ENCODE data around the gene CAMTA1.
"Not testable (repeated sequence)": the region's sequence is repeated elsewhere in the genome, so short reads cannot be mapped to it uniquely, and the experiment has no call there.

The CAMTA1 gene

DNA sequence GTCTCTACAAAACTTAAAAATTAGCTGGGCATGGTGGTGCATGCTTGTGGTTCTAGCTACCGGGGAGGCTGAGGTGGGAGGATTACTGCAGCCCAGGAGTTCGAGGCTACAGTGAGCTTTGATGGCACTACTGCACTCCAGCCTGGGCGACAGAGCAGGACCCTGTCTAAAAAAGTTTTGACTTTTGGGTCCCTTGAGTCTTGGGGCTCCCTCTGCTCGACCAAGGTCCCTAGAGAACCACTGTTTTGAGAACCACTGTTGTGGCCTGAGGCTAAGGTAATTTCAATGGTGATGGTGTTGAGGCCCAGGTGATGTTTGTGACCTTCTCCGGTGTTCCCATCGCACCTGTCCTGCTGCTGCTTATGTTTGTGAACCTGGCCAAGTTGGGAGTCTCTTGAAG is 3.1 kb upstream of the CAMTA1 start:
- no peak for DNase-seq

DNA sequence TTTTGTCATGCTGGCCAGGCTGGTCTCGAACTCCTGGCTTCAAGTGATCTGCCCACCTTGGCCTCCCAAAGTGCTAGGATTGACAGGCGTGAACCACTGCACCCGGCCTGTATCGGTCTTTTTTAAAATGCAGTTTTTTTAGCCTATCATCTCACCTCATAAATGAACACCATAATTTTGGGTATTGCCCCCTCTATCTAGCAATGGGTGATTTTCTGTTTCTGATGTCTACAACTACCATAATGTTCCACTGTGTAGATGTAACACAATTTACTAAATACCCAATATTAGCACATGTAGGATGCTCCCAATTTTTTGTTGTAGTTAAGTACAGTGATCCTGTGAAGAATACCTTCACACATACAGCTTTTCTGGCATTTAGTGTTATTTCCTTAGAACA is 2.0 kb upstream of the CAMTA1 start:
- DNase-seq = no peak

DNA sequence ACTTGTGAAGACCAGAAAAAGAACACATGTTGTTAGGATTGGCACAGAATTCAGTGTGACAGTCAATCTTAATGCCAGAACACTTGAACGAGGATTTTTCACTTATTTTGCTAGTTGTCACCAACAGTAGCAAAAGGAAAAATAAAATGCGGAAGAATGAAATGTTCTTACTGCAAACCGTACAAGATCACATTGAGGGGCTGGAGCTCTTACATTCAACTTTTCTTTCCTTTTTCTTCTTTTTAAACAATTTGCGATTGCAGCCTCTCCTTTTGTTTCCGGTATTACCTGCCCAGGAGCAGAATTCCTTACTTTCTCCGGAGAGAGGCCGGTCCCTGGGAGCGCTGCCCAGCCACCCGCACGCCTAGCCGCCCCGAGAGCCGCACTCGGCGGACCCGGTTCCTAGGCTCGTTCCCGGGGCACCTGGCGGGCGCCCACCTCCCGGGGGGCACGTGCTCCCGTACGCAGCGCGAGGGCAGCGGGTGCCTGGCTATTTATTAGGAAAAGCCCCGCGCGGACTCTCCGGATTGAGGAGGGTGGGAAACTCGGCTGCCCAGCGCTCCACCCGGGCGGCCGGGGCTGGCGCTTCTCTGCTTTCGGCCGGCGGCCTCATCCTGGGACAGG is 1.2 kb upstream of the CAMTA1 start:
- DNase-seq = no peak

DNA sequence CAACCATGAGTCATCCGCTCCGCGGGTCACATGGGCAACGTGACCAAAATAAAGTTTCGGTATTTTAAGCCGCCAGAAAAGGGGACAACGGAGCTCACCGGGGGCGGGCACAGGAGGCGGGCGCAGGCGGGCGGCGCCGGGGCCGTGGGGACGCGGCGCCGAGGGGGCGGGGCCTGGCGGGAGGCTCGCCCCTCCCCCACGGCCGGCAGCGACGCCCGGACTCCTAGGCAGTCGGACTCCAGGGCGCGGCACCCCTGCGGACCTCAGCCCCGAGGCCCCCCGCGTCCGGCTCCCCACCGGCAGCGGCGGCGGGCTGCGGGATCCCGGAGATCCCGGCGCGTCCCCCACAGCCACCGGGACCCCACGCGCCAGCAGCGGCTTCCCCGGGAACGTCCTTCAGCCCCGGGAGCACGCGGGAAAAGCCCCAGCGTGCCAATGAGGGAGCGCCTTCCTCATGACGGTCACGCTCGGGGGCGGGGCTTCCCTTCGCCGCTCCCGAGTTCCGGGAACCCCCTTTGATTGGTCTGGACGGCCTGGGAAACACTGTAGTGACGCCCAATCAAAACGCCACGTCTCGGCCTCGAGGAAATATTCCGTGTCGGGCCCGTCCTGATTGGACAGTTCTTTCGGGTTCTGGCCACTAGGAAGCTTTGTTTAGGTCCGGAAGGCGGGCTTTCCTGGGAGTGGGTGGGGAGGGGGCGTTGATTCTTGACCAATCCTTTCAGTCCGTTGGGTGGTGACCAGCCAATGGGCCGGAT is 515 bp upstream of the CAMTA1 start:
- peak; percentile 100 for DNase-seq

DNA sequence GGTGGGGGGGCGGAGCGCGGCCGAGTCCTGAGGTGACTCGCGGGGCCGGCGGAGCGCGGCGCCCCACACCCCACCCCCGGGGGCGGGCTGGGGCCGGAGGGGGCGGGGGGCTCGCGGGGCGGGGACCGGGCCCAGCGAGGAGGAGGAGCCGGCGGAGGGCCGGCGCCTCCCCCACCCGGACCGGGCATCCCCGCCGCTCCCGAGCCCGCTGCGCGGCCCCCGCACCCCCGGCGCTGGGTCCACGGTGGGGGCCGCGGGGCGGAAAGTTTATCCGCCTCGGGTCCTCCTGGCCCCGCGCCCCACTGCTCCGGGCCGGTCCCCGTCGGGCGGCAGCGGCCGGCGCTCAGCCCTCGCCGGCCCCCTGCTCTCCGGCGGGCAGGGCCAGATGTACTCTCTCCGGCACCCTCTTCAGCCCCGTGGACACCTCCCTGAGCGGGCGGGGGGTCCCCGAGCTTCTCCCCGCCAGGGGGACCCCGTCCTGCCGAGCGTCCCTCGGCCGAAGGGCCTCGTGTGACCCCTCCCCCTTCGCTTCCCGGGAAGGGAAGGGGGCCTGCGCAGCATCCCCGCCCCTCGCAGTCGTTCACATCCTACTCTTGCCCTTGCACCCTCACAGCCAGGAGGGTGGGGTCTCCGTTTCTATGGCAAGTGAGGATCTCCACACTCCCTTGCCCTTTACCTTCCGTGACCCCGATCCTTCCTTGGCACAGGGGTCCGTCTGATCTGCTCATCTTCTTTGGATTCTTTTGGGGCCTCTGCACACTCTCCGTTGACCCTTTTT is 663 bp downstream of the CAMTA1 start:
- no peak for DNase-seq

DNA sequence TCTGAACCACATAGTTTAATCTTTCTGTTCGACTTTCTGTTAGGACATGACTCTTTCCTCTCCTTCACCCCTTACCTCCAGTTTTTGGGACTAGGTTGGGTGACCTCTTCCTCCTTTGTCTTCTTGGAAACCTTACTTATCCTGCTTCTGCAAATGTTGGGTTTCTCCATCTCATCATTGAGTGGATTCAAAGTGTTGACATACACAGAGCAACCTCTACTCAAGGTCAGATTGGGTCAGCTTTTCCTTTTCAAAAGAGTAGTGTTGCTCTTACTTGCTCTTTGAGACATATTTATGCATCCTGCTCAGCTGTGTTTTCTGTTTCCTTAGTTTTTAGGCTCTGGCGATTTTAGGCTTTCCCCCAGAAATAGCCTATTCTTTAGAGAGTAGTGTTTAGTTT is 3.7 kb downstream of the CAMTA1 start:
- no peak for DNase-seq

DNA sequence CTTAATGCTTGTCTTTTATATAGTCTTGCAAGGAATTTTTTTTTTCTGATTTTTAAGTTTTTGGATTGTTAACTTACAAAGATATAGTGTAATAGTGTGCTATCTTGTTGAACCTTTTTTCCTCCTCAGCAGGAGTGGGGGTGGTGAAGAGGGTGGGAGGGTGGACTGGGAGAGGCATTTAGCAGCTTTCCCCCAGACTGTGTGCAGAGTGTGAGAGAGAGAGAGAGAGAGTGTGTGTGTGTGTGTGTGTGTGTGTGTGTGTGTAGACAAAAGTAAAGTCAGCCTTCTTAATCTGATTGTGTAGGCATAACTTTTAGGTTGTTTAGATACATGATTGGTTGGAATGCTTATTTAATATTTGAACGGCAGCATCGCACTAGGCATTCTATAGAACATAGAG is 4.9 kb downstream of the CAMTA1 start:
- no peak for DNase-seq

DNA sequence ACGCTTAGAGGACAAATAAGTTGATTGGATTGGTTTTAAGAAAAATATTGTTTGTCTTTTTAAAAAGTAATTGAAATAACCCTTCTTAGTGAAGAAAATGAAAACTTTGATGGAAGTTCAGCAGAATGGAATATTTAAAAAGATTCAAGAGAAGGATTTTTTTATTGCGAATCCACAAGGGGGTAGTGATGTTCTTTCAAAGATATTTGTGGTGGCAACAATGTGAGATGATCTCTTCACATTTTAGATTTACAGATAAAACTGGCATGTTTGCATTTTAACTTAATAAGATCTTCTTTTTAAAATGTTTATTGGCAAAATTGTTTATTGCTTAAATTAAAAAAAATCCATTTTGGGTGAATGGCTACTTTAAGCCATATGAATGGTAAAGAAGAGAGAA is 8.9 kb downstream of the CAMTA1 start:
- peak; percentile 15 for DNase-seq

DNA sequence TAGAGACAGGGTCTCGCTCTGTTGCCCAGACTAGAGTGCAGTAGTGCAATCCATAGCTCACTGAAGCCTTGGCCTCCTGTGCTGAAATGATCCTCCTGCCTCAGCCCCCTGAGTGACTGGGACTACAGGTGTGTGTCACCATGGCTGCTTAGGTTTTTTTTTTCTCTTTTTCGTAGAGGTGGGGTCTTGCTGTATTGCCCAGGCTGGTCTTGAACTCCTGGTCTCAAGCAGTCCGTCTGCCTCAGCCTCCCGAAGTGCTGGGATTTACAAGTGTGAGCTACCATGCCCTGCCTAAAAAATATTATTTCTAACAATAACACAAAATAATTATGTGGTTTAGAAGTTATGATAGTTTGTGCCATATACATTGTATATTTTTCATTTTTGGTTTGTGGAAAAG is 9.9 kb downstream of the CAMTA1 start:
- no peak for DNase-seq

DNA sequence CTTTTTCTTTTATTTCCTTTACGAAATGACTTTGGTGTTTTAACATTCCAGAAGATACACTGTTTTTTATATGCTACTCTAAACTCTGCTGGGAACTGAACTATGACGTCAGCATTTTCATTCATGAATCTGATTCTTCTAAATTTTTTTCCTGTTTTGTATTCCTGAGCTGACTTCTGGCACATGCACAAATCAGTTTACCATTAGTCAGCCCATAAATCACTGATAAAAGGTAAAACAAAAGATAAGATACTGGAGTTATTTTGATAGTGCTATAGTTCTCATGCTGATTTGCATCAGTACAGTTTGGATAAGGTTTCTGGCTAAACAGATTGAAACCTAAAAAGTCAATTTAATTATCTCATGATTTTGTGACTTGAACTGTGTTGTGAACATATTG is 10.4 kb downstream of the CAMTA1 start:
- no peak for DNase-seq

DNA sequence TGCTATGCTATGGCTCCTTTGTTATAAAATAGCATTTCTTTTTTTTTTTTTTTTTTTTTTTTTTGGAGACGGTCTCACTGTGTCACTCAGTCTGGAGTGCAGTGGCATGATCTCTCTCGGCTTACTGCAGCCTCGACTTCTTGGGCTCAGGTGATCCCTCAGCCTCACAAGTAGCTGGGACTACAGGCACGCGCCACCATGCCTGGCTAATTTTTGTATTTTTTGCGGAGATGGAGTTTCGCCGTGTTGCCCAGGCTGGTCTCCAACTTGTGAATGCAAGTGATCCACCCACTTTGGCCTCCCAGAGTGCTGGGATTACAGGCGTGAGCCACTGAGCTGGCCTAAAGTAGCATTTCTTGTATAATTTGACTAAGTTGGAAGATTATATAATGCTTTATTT is 10.8 kb downstream of the CAMTA1 start:
- no peak for DNase-seq

DNA sequence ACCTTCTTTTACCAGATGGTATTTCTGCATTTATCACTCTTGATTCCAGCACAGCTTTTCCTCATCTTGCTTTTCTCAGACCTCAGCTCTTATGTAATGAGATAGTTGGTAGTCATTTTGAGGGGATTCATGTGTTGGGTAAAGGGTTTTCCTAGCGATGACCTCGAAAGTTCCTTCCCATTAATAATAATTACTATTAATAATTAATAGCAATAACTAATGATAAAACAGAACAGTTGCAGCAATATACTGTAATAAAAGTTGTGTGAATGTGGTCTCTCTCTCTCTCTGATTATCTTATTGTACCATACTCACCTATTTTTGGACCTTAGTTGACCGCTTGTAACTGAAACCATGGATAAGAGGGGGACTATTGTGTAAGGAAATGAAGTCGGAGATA is 14.2 kb downstream of the CAMTA1 start:
- no peak for DNase-seq

DNA sequence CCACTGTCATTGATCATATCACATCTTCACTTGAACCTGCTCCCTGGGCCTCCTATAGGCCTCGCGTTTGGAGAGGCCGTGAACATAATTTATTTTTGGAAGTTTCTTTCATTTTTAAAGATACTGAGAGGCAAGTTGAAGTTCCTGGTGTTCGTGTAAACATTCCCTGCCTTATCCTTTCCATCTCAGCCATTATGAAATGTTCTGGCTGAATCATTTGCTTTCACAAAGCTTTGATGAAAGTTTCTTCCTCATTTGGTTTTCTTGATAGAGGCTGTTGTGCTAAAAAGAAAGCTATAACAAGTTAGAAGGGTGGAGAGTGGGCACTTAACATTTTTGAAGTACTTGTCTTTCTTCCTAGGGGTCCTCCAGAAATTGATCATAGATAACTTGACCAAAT is 15.5 kb downstream of the CAMTA1 start:
- no peak for DNase-seq

DNA sequence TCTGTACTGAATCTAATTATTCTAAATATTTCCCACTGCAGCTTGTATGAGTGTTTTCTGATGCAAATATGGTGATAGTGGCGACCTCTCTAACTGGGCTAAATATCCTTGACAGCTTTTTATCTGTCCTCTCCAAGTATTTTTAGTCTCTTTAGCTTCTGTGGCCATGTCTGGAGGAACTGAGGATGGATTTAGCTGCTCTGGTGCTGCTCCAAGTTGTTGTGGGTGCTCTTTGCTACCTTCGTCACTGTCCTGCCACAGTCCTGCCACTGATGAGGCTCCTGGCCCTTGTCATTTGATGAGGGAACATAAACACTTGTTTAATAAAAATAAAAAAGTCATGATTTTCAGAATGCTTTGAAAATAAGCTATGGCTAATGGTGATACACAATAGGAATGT is 15.9 kb downstream of the CAMTA1 start:
- DNase-seq = no peak

DNA sequence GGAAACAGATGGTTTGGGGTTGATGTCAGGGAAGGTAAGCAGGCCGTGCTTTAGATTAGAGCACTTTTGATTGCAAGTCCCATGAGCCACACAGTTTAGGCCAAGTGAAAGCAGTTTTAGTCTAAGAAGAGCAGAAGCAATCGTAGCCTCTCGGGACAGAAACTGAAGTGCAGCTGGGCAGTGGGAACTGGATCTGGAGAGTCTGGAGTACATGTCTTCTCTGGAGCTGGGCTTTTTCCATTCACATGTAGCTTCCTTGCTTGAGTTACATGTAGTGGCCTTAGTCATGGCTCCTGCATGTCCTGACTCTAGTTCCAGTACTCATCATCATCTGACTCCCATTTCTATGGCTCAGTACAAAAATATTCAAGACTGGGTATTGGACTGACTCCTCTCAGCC is 16.7 kb downstream of the CAMTA1 start:
- no peak for DNase-seq

DNA sequence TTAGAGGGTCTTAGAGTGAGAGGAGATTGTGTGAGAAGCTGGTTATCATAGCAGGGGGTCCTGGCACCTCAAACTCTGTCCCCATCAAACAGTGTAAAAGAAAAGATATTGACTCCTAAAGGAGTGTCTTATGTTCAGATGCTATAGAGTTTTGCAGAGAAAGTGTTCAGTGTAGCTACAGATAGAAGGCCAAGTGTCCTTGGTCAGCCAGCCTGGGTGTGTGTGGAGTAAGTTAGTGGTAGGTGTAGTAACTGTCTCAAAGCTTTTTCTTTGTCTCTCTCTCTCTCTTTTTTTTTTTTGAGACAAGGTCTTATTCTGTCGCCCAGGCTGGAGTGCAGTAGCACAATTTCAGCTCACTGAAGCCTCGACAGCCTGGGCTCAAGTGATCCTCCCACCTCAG is 17.2 kb downstream of the CAMTA1 start:
- DNase-seq = no peak

DNA sequence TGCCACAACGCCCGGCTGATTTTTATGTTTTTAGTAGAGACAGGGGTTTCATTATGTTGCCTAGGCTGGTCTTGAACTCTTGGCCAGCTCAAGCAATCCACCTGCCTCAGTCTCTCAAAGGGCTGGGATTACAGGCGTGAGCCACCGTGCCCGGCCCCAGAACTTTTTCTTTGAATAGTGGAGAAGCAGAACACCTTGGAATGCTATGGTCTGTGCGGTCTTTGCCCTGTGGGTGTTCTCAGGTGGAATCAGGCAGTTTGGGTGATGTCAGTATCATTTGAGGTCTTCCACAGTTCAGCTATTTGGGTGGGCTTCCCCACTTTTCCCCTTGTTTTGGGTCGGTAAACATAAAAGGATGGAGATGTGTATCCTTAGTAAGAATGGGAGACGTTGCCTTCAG is 17.6 kb downstream of the CAMTA1 start:
- DNase-seq = no peak

DNA sequence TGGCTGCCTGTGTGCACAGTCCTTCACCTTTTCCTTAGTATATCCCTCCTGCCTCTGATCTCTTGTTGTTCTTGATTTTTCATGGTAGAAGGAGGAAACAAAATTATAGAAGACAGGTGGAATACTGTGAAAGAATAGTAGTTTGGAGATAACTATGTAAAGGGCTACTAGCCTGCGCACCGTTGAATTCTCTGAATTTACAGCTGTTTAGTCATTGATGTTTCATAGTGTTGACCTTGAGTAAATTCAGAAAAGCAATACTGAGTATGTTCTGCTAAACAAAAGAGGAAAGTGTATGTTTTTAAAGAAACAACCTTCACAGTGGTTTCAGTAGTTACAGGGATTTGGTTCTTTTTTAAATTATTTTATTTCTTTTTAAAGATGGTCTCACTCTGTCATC is 18.1 kb downstream of the CAMTA1 start:
- DNase-seq = no peak

DNA sequence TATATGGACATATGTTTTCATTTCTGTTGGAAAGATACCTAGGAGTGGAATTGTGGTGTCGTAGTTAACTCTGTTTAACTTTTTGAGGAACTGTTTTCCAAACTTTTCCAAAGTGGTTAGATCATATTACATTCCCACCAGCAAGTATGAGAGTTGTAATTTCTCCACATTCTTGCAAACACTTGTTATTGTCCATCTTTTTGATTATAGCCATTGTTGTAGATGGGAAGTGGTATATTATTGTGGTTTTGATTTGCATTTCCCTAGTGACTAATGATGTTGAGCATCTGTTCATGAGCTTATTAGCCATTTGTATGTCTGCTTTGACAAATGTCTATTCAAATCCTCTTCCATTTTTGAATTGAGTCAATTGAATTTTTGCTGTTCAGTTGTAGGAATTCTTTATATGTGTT is 19.8 kb downstream of the CAMTA1 start:
- no peak for DNase-seq

DNA sequence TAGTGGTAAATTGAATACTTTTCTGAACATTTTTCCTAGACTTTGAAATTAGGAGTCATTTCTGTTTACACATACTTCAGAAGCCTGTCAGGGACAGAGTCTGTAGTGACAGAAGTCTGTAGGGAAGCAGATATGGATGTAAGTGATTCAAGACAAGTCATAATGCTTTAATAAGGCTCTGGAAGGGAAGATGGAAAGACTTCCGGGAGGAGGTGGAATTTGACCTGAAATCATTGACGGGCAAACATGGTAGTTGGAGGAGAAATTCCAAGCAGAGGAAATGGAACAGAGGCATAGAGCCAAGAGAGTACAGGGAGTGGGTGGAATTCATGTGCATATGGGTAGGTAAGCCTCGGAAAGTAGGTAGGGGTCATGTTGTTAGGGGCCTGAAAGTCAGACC is 22.5 kb downstream of the CAMTA1 start:
- DNase-seq = no peak

DNA sequence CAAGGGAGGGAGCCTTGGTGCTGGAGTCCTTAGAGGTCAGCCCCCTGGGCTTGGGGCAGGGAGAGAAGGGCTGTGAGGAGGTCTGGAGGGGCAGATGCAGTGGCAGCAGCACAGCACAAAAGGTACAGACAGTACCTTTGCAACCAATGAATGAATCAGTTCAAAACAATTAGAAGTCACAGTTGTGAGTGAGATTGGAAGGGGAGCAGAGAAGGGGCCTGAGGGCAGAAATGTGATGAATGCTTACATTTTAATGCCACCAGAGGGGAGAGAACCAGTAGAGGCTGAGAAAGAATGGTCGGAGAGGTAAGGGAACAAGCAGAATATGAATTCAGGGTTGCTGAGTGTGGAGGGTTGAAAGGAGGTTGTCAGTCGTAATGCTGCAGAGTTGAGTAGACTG is 24.2 kb downstream of the CAMTA1 start:
- no peak for DNase-seq

DNA sequence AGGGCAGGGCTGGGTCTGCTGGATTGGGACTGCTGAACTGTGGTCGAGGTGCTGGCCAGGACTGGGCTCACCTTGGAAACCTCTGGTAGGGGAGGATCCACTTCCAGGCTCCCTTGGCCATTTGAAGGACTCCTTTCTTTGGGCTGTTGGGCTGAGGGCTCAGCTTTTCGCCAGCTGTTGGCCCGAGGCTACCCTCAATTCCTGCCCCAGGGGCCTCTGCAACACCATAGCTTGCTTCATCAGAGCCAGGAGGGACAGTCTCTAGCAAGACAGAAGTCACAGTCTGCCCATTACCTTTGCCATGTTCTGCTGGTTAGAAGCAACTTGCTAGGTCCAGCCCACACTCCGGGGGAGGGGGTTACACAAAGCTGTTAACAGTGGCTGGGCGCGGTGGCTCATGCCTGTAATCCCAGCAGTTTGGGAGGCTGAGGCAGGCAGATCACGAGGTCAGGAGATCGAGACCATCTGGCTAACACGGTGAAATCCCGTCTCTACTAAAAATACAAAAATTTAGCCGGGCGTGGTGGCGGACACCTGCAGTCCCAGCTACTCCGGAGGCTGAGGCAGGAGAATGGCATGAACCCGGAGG is 25.0 kb downstream of the CAMTA1 start:
- not testable (repeated sequence) for DNase-seq

DNA sequence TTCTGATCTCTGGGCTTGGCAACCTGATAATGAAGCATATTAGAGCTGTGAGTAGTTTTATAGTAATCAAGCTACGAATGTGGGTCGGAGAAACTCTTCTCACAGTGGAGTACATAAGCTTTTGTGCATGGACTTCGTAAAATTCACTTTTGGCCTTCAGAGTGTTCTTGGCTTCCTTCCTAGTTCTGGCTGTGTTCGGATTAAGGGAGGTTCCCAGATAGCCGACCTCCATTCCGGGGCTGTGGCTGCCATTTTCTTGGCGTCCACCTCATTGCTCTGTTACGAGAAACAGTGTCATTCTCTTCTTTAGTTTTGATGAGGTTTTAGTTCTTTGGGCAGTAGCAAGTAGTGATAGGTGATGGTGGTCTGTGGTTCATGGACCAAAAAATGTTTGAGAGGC is 26.3 kb downstream of the CAMTA1 start:
- no peak for DNase-seq

DNA sequence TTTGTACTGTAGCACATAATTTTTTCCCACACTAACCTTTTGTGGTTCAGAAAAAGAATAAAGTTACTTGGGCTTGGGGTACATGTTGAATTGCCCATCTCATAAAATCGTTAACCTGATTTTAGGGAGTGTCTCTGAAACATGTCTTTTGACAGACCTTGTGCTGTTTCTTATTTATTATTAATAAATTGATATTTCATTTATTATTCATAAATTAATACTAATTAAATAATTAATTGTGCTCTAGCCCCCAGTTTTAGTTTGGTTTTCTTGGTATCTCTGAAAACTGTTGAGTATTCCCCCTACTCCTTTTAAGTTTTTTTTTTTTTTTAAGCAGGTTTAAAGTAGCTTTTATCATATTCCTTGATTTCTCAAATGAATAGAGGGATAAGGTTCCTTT is 27.9 kb downstream of the CAMTA1 start:
- DNase-seq = no peak

All from NCI-H1436 (cell line).